AG20443 (cell line): ENCODE data around the gene LITAF.
"Not testable (repeated sequence)": the region's sequence is repeated elsewhere in the genome, so short reads cannot be mapped to it uniquely, and the experiment has no call there.

ENCODE experiments used
- DNase-seq: peaks from one replicate; pipeline ENCODE4 v3.0.0; 2012; ENCODE audit warnings: low spot score, mixed read lengths

Gene LITAF

DNA sequence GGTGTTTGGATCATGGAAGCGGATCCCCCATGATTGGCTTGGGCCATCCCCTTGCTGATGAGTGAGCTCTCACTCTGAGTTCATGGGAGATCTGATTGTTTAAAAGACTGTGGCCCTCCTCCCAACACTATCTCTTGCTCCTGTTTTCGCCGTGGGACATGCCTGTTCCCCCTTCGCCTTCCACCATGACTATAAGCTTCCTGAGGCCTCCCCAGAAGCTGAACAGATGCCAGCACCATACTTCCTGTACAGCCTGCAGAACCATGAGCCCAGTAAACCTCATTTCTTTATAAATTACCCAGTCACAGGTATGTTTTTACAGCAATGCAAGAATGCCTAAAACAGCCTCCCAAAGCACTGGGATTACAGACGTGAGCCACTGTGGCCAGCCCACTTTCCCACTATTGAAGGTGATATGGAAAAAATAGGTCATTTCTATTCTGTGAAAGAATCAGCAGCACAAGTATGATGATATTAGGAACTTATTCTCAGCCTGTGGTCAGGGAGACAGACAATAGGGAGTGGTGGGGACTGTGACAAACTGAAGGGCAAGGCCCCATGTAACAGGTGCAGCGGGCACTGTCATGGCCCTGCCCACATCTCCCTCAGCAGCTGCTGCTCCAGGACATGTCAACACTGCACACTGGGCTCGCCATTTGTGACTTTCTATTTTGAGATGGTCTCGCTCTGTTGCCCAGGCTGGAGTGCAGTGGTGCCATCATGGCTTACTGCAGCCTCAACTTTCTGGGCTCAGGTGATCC lies 33.7 kb upstream of the LITAF start:
- DNase-seq, result no peak

GRCh38 chr16:11619327-11619851 lies 32.7 kb upstream of the LITAF start:
- no peak for DNase-seq

DNA sequence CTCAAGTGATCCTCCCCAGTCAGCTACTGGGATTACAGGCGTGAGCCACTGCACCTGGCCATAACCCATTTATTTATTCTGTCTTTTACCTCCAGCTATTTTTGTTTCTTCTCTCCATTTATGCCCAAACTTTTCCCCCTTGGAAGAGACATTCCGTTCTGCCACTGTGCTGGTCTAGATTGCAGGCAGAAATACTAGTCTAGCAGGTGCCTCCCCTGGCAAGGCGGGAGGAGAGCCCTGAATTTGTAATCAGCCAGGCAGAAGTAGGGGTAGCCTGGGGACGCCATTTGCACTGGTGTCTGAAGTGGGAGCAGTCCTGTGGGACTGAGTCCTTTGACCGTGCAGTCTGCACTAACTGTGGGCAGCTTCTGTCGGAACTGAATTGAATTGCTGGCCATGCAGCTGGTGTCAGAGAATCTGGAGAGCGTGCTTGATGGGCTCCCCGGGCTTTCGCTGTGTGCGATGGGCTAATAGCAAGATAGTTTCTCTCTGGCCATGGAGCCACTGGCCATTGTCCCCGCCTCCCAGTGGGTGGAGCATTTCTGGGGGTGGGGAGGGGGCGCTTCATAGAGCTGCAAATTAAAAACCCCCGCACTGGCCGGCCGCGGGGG lies 31.5 kb upstream of the LITAF start:
- no peak for DNase-seq

DNA sequence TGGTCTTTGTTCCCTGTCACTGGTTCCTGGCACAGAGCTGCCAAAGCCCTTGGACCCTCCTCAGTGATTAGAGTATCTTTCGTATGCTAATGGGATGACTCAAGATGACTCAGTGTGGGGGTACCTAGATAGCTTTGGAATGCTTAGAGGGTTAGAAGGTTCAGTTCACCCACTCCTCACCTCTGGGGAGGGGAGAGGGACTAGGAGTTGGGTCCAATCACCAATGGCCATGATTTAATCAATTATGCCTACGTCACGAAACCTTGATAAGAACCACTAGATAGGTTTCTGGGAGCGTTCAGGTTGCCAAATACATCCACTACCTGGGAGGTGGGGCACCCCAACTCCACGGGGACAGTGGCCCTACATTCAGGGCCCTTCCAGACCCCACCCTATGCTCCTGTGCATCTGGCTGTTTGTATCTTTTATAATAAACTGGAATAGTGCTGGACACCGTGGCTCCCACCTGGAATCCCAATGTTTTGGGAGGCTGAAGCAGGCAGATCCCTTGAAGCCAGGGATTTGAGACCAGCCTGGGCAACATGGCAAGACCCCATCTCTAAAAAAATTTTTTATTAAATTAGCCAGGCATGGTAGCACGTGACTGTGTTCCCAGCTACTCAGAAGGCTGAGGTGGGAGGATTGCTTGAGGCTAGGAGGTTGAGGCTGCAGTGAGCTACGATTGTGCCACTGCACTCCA lies 29.2 kb upstream of the LITAF start:
- no peak for DNase-seq

DNA sequence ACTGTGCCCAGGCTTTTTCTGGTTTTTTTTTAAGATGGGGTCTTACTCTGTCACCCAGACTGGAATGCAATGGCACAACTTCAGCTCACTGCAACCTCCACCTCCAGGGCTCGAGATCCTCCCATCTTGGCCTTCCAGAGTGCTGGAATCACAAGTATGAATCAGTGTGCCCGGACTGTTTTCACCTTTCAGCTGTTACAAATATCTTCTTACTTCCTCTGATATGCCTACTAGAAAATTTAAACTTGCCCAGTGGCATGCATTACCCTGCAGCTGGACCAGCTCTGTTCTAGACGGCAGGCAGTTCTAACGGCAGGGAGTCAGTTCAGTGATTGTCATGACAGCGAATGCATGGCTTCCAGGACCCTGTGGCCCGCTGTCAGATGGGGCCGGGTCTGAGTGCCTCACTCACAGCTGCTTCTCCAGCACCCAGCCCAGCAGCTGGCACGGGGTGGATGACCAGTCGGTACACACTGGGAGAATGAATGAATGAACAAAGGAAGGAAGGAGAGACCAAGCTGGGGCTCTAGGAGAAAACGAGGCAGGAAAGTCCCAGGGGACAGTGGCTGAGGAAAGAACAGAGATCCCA lies 28.0 kb upstream of the LITAF start:
- no peak for DNase-seq

GRCh38 chr16:11613381-11614303 lies 26.9 kb upstream of the LITAF start:
- DNase-seq, result no peak

GRCh38 chr16:11612665-11613025 lies 25.9 kb upstream of the LITAF start:
- no peak for DNase-seq

DNA sequence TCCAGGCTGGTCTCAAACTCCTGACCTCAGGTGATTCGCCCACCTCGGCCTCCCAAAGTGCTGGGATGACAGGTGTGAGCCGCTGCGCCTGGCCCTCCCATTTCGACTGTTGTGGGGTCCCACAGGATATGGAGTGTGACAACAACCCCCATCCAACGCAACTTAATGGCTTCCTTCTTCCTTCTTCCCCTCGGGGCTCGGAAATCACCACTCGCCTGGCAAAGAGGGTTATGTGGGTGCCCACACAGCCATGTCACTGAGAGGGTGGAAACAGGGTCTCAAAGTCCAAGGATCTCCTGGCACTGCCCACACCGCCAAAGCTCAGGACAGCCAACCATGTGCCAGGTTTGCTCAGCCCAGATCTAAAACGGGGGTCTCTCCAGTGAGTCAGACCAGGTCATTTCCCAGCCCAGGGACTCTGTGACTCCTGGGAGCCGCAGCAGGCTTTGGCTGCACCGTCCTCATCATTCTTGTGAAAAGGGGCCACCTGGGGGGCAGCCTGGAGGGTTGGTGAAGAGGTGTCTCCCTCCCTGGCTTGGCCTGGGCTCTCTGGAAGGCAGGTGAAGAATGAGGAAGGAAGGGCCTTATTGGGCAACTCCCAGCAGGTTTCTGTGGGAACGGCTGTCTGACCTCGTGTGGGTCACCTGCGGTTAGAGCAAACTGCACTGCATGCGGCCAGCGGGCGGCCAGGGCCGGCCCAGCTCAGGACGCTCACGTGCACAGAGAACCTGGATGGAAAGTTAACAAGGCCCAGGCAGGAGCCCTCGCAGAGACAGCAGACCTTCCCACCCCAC lies 25.3 kb upstream of the LITAF start:
- no peak for DNase-seq

GRCh38 chr16:11610580-11610979 lies 23.9 kb upstream of the LITAF start:
- no peak for DNase-seq

DNA sequence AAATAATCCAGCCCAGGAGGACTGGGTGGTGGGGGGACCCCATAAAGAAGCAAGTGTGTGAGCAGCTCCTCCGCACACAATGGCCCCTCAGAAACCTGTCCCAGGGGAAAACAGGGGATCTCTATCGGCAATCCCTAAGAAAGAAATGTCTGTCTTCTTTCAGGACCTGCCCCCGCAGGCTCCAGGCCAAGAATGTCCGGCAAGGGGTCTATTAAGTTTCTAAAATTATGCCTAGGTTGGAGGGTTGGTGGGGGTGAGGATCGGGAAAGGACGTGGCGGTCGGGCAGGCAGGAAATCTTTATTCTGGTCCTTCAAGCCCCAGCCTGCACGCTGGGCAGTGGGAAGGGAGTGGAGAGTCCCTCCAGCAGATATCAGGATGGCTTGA lies 23.4 kb upstream of the LITAF start:
- no peak for DNase-seq

- no peak for DNase-seq
Measured at GRCh38 chr16:11609474-11610120, 22.9 kb upstream of the LITAF start.

GRCh38 chr16:11605891-11606290 lies 19.2 kb upstream of the LITAF start:
- DNase-seq, result no peak

DNA sequence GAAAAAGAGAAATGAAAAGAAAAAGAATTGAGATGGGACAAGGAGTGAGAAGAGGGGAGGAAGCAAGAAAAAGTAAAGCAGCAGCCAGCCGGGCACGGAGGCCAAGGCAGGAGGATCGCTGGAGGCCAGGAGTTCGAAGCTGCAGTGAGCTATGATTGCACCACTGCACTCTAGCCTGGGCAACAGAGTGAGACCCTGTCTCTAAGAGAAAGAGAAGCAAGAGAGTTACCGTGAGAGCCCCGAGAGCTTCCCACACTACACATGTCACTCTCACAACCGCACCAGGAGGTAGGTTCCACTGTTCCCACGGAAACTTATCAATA lies 18.8 kb upstream of the LITAF start:
- DNase-seq, result no peak

GRCh38 chr16:11604783-11605563 lies 18.3 kb upstream of the LITAF start:
- DNase-seq, result peak; percentile 60

DNA sequence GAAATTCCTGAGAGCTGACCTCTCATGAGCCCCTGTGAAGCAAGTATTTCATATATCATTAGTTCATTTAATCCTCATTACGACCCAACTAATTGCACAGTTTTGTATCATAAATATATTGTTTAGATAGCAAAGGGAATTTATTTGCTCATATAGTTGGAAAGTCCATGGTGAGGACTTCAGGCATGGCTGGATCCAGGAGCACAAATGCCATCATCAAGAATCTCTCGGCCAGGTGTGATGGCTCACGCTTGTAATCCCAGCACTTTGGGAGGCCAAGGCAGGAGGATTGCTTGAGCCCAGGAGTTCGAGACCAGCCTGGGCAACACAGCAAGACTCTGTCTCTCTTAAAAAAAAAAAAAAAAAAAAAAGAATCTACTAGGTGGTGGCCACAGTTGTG lies 17.6 kb upstream of the LITAF start:
- not testable (repeated sequence) for DNase-seq

- DNase-seq, result no peak
Measured at GRCh38 chr16:11603331-11603750, 16.6 kb upstream of the LITAF start.

DNA sequence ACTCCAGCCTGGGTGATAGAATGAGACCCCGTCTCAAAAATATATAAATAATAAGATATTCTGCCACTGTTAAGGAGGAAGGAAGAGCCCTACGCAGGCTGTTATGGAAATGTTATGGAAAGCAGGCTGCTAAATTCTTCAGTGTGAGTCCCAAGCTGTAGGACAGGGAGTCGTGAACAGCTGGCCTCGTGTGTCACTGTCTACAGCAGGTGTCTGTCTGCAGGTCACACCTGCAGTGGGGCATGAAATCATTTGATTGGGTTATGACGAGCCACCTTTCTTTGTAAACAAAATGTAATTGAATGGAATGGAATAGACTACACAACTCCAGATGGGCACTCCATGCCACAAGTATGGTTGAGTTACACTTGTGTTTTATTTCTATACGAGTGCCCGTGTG lies 15.6 kb upstream of the LITAF start:
- DNase-seq, result no peak

GRCh38 chr16:11601911-11602310 lies 15.2 kb upstream of the LITAF start:
- no peak for DNase-seq

DNA sequence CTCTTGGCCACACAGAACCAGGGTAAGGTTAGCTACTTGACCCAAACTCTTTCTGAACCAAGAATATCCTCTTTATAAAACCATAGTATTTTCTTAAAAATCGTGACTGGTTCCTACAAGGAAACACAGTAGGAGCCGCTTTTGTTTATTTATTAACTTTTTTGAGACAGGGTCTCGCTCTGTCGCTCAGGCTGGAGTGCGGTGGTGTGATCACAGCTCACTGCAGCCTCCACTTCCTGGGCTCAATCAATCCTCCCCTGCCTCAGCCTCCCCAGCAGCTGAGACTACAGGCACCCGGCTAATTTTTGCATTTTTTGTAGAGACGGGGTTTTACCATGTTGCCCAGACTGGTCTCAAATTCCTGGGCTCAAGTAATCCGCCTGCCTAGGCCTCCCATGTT lies 14.7 kb upstream of the LITAF start:
- no peak for DNase-seq

DNA sequence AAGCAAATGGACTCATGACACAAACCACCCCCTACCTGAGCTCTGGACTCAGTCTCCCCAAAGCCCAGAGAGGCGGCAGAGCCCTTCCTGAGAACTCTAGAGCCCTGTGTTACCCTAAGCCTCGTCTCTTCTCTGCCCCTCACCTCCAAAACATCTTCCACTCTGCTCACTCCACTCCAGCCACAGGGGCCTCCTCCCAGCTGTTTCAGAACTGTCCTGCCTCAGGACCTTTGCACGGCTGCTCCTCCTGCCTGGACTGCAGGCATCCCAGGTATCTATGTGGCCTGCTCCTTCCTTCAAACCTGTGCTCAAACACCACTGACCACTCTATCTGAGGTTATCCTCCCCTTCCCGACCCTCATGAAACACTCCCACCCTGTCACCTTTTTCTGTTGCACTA lies 12.9 kb upstream of the LITAF start:
- no peak for DNase-seq
